ENCODE results near the gene PXDN. TPM values are rescaled to one million over a fixed set of nuclear protein-coding genes. Genes with fewer than 3 reads are reported as not detected.

PXDN gene
- total and polyA plus RNA-seq, 2 donors (not counting 3 experiments of a cell fraction or from before 2014, with no cell fraction given): 231 to 308 TPM

DNA sequence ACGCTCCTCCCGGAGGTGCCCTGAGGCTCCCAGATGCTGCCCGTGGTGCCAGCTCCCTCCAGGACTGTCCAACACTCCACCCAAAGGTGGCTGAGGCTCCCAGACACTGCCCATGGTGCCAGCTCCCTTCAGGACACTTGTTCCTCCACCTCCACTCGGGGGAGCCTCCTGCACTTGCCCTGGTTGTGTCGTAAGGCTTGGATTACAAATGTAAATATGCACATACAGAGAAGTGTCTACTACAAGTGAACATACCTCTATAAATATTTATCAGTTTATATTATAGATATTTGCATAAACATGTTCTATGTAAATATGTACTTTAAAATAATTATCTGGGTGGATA, 143.3 kb downstream of the PXDN start:
- H3K4me2 ChIP-seq (ENCODE audit: insufficient read depth, low read length): no peak overlapping the region
- H3K9me1 ChIP-seq (replicated peaks; ENCODE audit: control insufficient read depth, extremely low read depth, insufficient read depth, low read length): no peaks in the 10 kb centered on the region
- H3K36me3 ChIP-seq (ENCODE audit: control insufficient read depth in 2 of 2, extremely low read depth in 1 of 2, insufficient read depth in 2 of 2, low read length in 2 of 2): no peaks in the 10 kb centered on the region
- no peaks in the 10 kb centered on the region for H3K79me2 ChIP-seq (ENCODE audit: control insufficient read depth, insufficient read depth, low read length)
- no peak overlapping the region for H2AFZ ChIP-seq (ENCODE audit: low read depth, low read length)
- no peak for DNase-seq (ENCODE audit: low read depth, low spot score)
- H3K4me3 ChIP-seq (replicated peaks in 1 of 3; ENCODE audit: insufficient read depth in 1 of 3, low read depth in 1 of 3, low read length in 3 of 3): no peak overlapping the region
- TF ChIP-seq POLR2A (IDR thresholded peaks at IDR 0.05; ENCODE audit: low read depth, low read length) (no peak), EZH2 (IDR thresholded peaks at IDR 0.05; ENCODE audit: borderline replicate concordance, low read depth, low read length, severe bottlenecking) (no peak), POLR2AphosphoS5 (IDR thresholded peaks at IDR 0.05; ENCODE audit: insufficient read depth, low read depth, low read length) (no peak), GATA2 (IDR thresholded peaks at IDR 0.05; ENCODE audit: insufficient read depth, insufficient read length, low read depth, low read length) (no peak), MYC (IDR thresholded peaks at IDR 0.05; ENCODE audit: low read depth, low read length) (no peak), FOS (IDR thresholded peaks at IDR 0.05; ENCODE audit: borderline replicate concordance, insufficient read depth, low read length) (no peak), JUN (IDR thresholded peaks at IDR 0.05; ENCODE audit: borderline replicate concordance, insufficient read depth, insufficient read length, low read depth) (no peak)
- TF ChIP-seq, protein P1, sequence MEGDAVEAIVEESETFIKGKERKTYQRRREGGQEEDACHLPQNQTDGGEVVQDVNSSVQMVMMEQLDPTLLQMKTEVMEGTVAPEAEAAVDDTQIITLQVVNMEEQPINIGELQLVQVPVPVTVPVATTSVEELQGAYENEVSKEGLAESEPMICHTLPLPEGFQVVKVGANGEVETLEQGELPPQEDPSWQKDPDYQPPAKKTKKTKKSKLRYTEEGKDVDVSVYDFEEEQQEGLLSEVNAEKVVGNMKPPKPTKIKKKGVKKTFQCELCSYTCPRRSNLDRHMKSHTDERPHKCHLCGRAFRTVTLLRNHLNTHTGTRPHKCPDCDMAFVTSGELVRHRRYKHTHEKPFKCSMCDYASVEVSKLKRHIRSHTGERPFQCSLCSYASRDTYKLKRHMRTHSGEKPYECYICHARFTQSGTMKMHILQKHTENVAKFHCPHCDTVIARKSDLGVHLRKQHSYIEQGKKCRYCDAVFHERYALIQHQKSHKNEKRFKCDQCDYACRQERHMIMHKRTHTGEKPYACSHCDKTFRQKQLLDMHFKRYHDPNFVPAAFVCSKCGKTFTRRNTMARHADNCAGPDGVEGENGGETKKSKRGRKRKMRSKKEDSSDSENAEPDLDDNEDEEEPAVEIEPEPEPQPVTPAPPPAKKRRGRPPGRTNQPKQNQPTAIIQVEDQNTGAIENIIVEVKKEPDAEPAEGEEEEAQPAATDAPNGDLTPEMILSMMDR (IDR thresholded peaks at IDR 0.05; ENCODE audit: extremely low read depth in 1 of 2, insufficient read depth in 1 of 2, low read depth in 1 of 2, low read length in 2 of 2): no peak
- TF ChIP-seq, protein P2, sequence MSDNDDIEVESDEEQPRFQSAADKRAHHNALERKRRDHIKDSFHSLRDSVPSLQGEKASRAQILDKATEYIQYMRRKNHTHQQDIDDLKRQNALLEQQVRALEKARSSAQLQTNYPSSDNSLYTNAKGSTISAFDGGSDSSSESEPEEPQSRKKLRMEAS (IDR thresholded peaks at IDR 0.05; ENCODE audit: insufficient read depth, insufficient read length): no peak
- no peaks in the 10 kb centered on the region for H4K20me1 ChIP-seq (replicated peaks; ENCODE audit: control insufficient read depth, extremely low read depth, insufficient read depth, low read length)
- intact Hi-C loops (cut with micrococcal nuclease) (no loop called here), dilution Hi-C loops (cut with MboI; ENCODE audit: extremely low pct_ligation_motif_present, low sequenced_read_pairs) (no loop called here)
- ChIA-PET CTCF (interaction anchor here (0.8 to 1.3 kb wide), 2 partner anchors 9 to 150 kb away, joined by 3 to 4 read pairs; no protein-coding TSS in a partner anchor), POLR2A (no interaction called here)
- no peak for FAIRE-seq
- BruUV-seq (replicated peaks): no TSS peak
- H3K27me3 ChIP-seq (ENCODE audit: control insufficient read depth in 2 of 2, insufficient read depth in 2 of 2, low read length in 2 of 2): no peaks in the 10 kb centered on the region
- H3K9ac ChIP-seq (replicated peaks; ENCODE audit: extremely low read depth, insufficient read depth, low read length): no peak overlapping the region
- no peaks in the 10 kb centered on the region for H3K9me3 ChIP-seq (replicated peaks; ENCODE audit: control insufficient read depth, insufficient read depth, low read length)
- H3K27ac ChIP-seq (ENCODE audit: insufficient read depth, low read depth, low read length): no peak overlapping the region
- peaks cover 15% of the 10 kb centered on the region for H3K4me1 ChIP-seq (ENCODE audit: control insufficient read depth, extremely low read depth, insufficient read depth, low read length)
